Amniotic epithelial cell (primary cell): ENCODE measurements around the gene SIT1.
"Not testable (repeated sequence)": the region's sequence is repeated elsewhere in the genome, so short reads cannot be mapped to it uniquely, and the experiment has no call there.

Source experiments
- DNase-seq: peaks from one replicate; pipeline ENCODE4 v3.0.0-alpha.2; 2010; ENCODE audit warnings: low read depth

Gene SIT1

GRCh38 chr9:35660966-35661415, 10.3 kb upstream of the SIT1 start:
- peak; percentile 39 for DNase-seq

GRCh38 chr9:35659340-35659739, 8.6 kb upstream of the SIT1 start:
- no peak for DNase-seq

- DNase-seq: peak; percentile 41
These were observed 8.2 kb upstream of the SIT1 start for GRCh38 chr9:35658968-35659220.

- DNase-seq: peak; percentile 59
These were observed 7.6 kb upstream of the SIT1 start, which contains the start of gene CCDC107 for GRCh38 chr9:35658137-35658967. CCDC107 (plus strand) TSS chr9:35658292; CDS start chr9:35658380, 88 bp downstream.

- DNase-seq: peak; percentile 100
These were observed 6.9 kb upstream of the SIT1 start, which contains the start of gene RMRP for GRCh38 chr9:35657546-35658136. RMRP (minus strand) TSS chr9:35658019.

- DNase-seq: peak; percentile 76
These were observed 6.3 kb upstream of the SIT1 start for GRCh38 chr9:35656831-35657545.

GRCh38 chr9:35656348-35656747, 5.6 kb upstream of the SIT1 start:
- DNase-seq: no peak

- no peak for DNase-seq
These were observed 2.9 kb upstream of the SIT1 start for GRCh38 chr9:35653611-35654010.

- DNase-seq: no peak
These were observed 2.1 kb upstream of the SIT1 start for GRCh38 chr9:35652829-35653209.

- peak; percentile 84 for DNase-seq
These were observed 1.5 kb upstream of the SIT1 start for GRCh38 chr9:35651956-35652828.

- no peak for DNase-seq
These were observed 1.0 kb downstream of the SIT1 start for GRCh38 chr9:35649431-35650340.

- DNase-seq: peak; percentile 73
These were observed 4.0 kb downstream of the SIT1 start for GRCh38 chr9:35646533-35647265.

GRCh38 chr9:35646153-35646532, 4.6 kb downstream of the SIT1 start:
- DNase-seq: no peak

- not testable (repeated sequence) for DNase-seq
These were observed 5.0 kb downstream of the SIT1 start for GRCh38 chr9:35645736-35646135.

- DNase-seq: no peak
These were observed 7.7 kb downstream of the SIT1 start for GRCh38 chr9:35643046-35643445.

- DNase-seq: not testable (repeated sequence)
These were observed 9.3 kb downstream of the SIT1 start for GRCh38 chr9:35641478-35641877.

GRCh38 chr9:35640431-35640830, 10.3 kb downstream of the SIT1 start:
- not testable (repeated sequence) for DNase-seq

GRCh38 chr9:35639631-35640030, 11.1 kb downstream of the SIT1 start:
- no peak for DNase-seq

- DNase-seq: not testable (repeated sequence)
These were observed 11.5 kb downstream of the SIT1 start for GRCh38 chr9:35639225-35639624.

GRCh38 chr9:35638751-35639150, 12.0 kb downstream of the SIT1 start:
- DNase-seq: not testable (repeated sequence)
